HL-60 (cell line): Measurements from ENCODE around the gene FAM171A1.

Experiments
- DNase-seq, 2 experiments: peaks; one replicate each; pipeline ENCODE4 v3.0.0-alpha.2; 2010 to 2020; ENCODE audit warnings: low read depth in 1 of 2, low spot score in 1 of 2
- H3K27ac ChIP-seq: fragments of 250-450 bp; sonication (Bioruptor Pico); replicated peaks from 2 replicates; pipeline ENCODE4 v1.5.1; 2020; ENCODE audit warnings: mild to moderate bottlenecking, moderate library complexity
- H3K27me3 ChIP-seq: fragments of 250-450 bp; sonication (Bioruptor Pico); 2 replicates; pipeline ENCODE4 v1.5.1; 2021; ENCODE audit warnings: mild to moderate bottlenecking, moderate library complexity; ENCODE audit not compliant: insufficient read depth, poor library complexity, severe bottlenecking
- H3K4me3 ChIP-seq: replicated peaks from 2 replicates; pipeline ENCODE4 v1.5.1; 2011; ENCODE audit warnings: mild to moderate bottlenecking, control low read depth, low read length; ENCODE audit not compliant: insufficient read depth
- CTCF ChIP-seq: IDR thresholded peaks from one replicate; pipeline ENCODE4 v1.5.1; 2011; ENCODE audit warnings: low read length, control low read depth, inconsistent platforms; ENCODE audit not compliant: insufficient read depth
- GABPA ChIP-seq: IDR thresholded peaks from 2 replicates; pipeline ENCODE4 v1.6.1; 2012; ENCODE audit warnings: low read depth
- POLR2AphosphoS5 ChIP-seq: IDR thresholded peaks from 2 replicates; pipeline ENCODE4 v1.6.1; 2012; ENCODE audit warnings: low read depth
- REST ChIP-seq: IDR thresholded peaks from 2 replicates; pipeline ENCODE4 v1.6.1; 2012; ENCODE audit warnings: low read depth; ENCODE audit not compliant: insufficient replicate concordance
- SPI1 ChIP-seq: IDR thresholded peaks from 2 replicates; pipeline ENCODE4 v1.6.1; 2012; ENCODE audit warnings: low read depth, mild to moderate bottlenecking, borderline replicate concordance

The FAM171A1 gene

GRCh38 chr10:15196021-15196834, 174.9 kb downstream of the FAM171A1 start:
- Histone ChIP-seq H3K27ac (no peak overlapping the region), H3K27me3 (no peaks in the 10 kb centered on the region), H3K4me3 (peak overlapping the region; percentile 21)
- DNase-seq = peak in 1 of 2 experiments; percentile 41
- no peak for TF ChIP-seq CTCF
- no peak for TF ChIP-seq GABPA
- no peak for TF ChIP-seq POLR2AphosphoS5
- no peak for TF ChIP-seq REST
- TF ChIP-seq SPI1 = no peak

GRCh38 chr10:15189133-15189885, 181.8 kb downstream of the FAM171A1 start:
- Histone ChIP-seq H3K27ac (no peak overlapping the region), H3K4me3 (no peak overlapping the region), H3K27me3 (no peaks in the 10 kb centered on the region)
- peak; percentile 94 for TF ChIP-seq SPI1
- no peak for TF ChIP-seq REST
- TF ChIP-seq GABPA = no peak
- no peak for TF ChIP-seq POLR2AphosphoS5
- TF ChIP-seq CTCF = no peak
- DNase-seq = peak in 1 of 2 experiments; percentile 22

GRCh38 chr10:15188603-15189002, 182.5 kb downstream of the FAM171A1 start:
- no peak overlapping the region for H3K4me3 ChIP-seq
- TF ChIP-seq CTCF (no peak), POLR2AphosphoS5 (no peak), REST (no peak), SPI1 (no peak), GABPA (no peak)

More at GRCh38 chr10:15188603-15189002, 182.5 kb downstream of the FAM171A1 start:
- no peaks in the 10 kb centered on the region for H3K27me3 ChIP-seq
- no peak for DNase-seq
- H3K27ac ChIP-seq = no peak overlapping the region
